HL-60 (cell line): ENCODE measurements around the gene TRAF7.
"Not testable (repeated sequence)": the region's sequence is repeated elsewhere in the genome, so short reads cannot be mapped to it uniquely, and the experiment has no call there.

Source experiments
- CTCF ChIP-seq: IDR thresholded peaks from one replicate; pipeline ENCODE4 v1.5.1; 2011; ENCODE audit warnings: low read length, control low read depth, inconsistent platforms; ENCODE audit not compliant: insufficient read depth
- SPI1 ChIP-seq: IDR thresholded peaks from 2 replicates; pipeline ENCODE4 v1.6.1; 2012; ENCODE audit warnings: low read depth, mild to moderate bottlenecking, borderline replicate concordance

- TF ChIP-seq CTCF, SPI1: not testable (repeated sequence)
These were observed 19.7 kb upstream of the TRAF7 start, which contains the start of gene PKD1 for GRCh38 chr16:2135770-2136490.
